Stomach (tissue), 4 donors: ENCODE data around the gene PCNT.

Experiments used
- CTCF ChIP-seq, 7 experiments: fragments of 450-650 bp in 4 of 7; fragments of 200-600 bp in 3 of 7; sonication (generic) in 3 of 7; IDR thresholded peaks; one replicate each; pipeline ENCODE4 v1.5.1; 2016 to 2019; ENCODE audit warnings: antibody characterized with exemption in 7 of 7, control low read depth in 2 of 7, mild to moderate bottlenecking in 1 of 7
- POLR2AphosphoS5 ChIP-seq, 3 donors: sonication (generic); formaldehyde crosslinking; IDR thresholded peaks; one replicate each; pipeline ENCODE4 v1.6.1; 2016; ENCODE audit warnings: antibody characterized with exemption in 3 of 3

- TF ChIP-seq POLR2AphosphoS5 (IDR thresholded peaks at IDR 0.05) = no peak
- no peak for TF ChIP-seq CTCF (IDR thresholded peaks at IDR 0.05)
These were observed 23.2 kb downstream of the PCNT start for GRCh38 chr21:46347203-46347550.
